Caco-2 (cell line): Measurements from ENCODE around the gene IDH2. TPM values are rescaled to one million over a fixed set of nuclear protein-coding genes. Genes with fewer than 3 reads are reported as not detected.

Experiments
- BruUV-seq: library from RNA; stranded (reverse); fragments of 400-500 nt; replicated peaks from 2 replicates; lab custom pipeline; 2021; lab: Mats Ljungman, UMichigan
- CTCF ChIA-PET: fragments of 300-600 bp; sonication (Branson Sonifier 250); formaldehyde crosslinking; loops from one replicate; lab custom pipeline; 2022; ENCODE audit warnings: antibody characterized with exemption; lab: Charles Lee
- POLR2A ChIA-PET: fragments of 300-600 bp; sonication (Branson Sonifier 250); formaldehyde crosslinking; loops from one replicate; lab custom pipeline; 2022; ENCODE audit warnings: antibody characterized with exemption; lab: Charles Lee
- DNase-seq, 2 experiments: peaks; one replicate each; pipeline versions ENCODE4 v3.0.0 to v3.0.0-alpha.2; 2020 to 2022
- H3K27me3 ChIP-seq: replicated peaks from 2 replicates; pipeline ENCODE4 v1.6.0; 2011; ENCODE audit warnings: low read length; ENCODE audit not compliant: control insufficient read depth, insufficient read depth
- H3K36me3 ChIP-seq: 2 replicates; pipeline ENCODE4 v1.5.1; 2011; ENCODE audit warnings: low read length; ENCODE audit not compliant: control insufficient read depth, insufficient read depth
- H3K4me1 ChIP-seq: fragments of 250-450 bp; sonication (Bioruptor Pico); 2 replicates; pipeline ENCODE4 v1.5.1; 2020; ENCODE audit warnings: mild to moderate bottlenecking
- H3K4me3 ChIP-seq: 2 replicates; pipeline ENCODE4 v1.5.1; 2011; ENCODE audit warnings: low read depth, mild to moderate bottlenecking, control low read depth, low read length
- H3K9me3 ChIP-seq: fragments of 250-450 bp; sonication (Bioruptor Pico); 2 replicates; pipeline ENCODE4 v1.5.1; 2020; ENCODE audit warnings: mild to moderate bottlenecking, moderate library complexity
- H3K27ac Mint-ChIP-seq: one replicate; pipeline ENCODE4 v1.8.0; 2022; ENCODE audit warnings: mixed read lengths; ENCODE audit not compliant: unreplicated experiment
- H3K27me3 Mint-ChIP-seq: one replicate; pipeline ENCODE4 v1.8.0; 2022; ENCODE audit warnings: mixed read lengths; ENCODE audit not compliant: insufficient read depth, unreplicated experiment
- H3K36me3 Mint-ChIP-seq: one replicate; pipeline ENCODE4 v1.8.0; 2022; ENCODE audit warnings: mild to moderate bottlenecking, mixed read lengths; ENCODE audit not compliant: insufficient read depth, unreplicated experiment
- H3K4me1 Mint-ChIP-seq: one replicate; pipeline ENCODE4 v1.8.0; 2022; ENCODE audit warnings: low read depth, mixed read lengths; ENCODE audit not compliant: unreplicated experiment
- H3K4me3 Mint-ChIP-seq: one replicate; pipeline ENCODE4 v1.8.0; 2022; ENCODE audit warnings: mild to moderate bottlenecking, moderate library complexity, mixed read lengths; ENCODE audit not compliant: unreplicated experiment
- H3K9me3 Mint-ChIP-seq: one replicate; pipeline ENCODE4 v1.8.0; 2022; ENCODE audit warnings: mixed read lengths; ENCODE audit not compliant: unreplicated experiment
- CTCF ChIP-seq, 2 experiments: fragments of 200-600 bp in 1 of 2; IDR thresholded peaks; 1 replicate in 1 of 2; 2 replicates in 1 of 2; pipeline versions ENCODE4 v1.5.1 to v1.8.0; 2011 to 2022; ENCODE audit warnings: antibody characterized with exemption in 1 of 2, control low read depth in 1 of 2, inconsistent platforms in 1 of 2, low read depth in 1 of 2, low read length in 1 of 2, mild to moderate bottlenecking in 1 of 2, moderate library complexity in 1 of 2; ENCODE audit not compliant: insufficient read depth in 1 of 2, severe bottlenecking in 1 of 2, unreplicated experiment in 1 of 2
- intact Hi-C: fragments of 100-400 bp; cut with micrococcal nuclease; formaldehyde crosslinking; loops from one replicate; pipeline ENCODE4 v1.10.0; 2022; ENCODE audit not compliant: unreplicated experiment
- total RNA-seq: library from RNA; stranded (reverse); gene quantifications from 2 replicates; pipeline ENCODE4 v1.2.3, GENCODE V29; 2022

The IDH2 gene
- total RNA-seq, 1 experiment from 2014 or later: 28.7 TPM

GRCh38 chr15:90044916-90045371 is 57.3 kb downstream of the IDH2 start:
- BruUV-seq: no TSS peak
- H3K4me3 ChIP-seq: no peak overlapping the region
- no peaks in the 10 kb centered on the region for H3K27me3 Mint-ChIP-seq
- DNase-seq: no peak
- H3K36me3 Mint-ChIP-seq: peaks cover 8% of the 10 kb centered on the region
- no peaks in the 10 kb centered on the region for H3K4me1 ChIP-seq
- no peaks in the 10 kb centered on the region; the same call in none of the 2 replicates for H3K36me3 ChIP-seq
- ChIA-PET CTCF (interaction anchor here (1.0 kb wide), 1 partner anchor 146 kb away, joined by 4 read pairs; no protein-coding TSS in a partner anchor), POLR2A (no interaction called here)
- H3K27me3 ChIP-seq: no peaks in the 10 kb centered on the region
- no peaks in the 10 kb centered on the region for H3K4me1 Mint-ChIP-seq
- no peaks in the 10 kb centered on the region for H3K9me3 Mint-ChIP-seq
- no peak overlapping the region for H3K4me3 Mint-ChIP-seq
- intact Hi-C loops: no loop called here
- H3K27ac Mint-ChIP-seq: no peak overlapping the region
- H3K9me3 ChIP-seq: no peaks in the 10 kb centered on the region
- no peak for TF ChIP-seq CTCF (IDR thresholded peaks at IDR 0.05; ENCODE audit: insufficient read depth in 1 of 2, low read depth in 1 of 2, low read length in 1 of 2, severe bottlenecking in 1 of 2, unreplicated experiment in 1 of 2)

DNA sequence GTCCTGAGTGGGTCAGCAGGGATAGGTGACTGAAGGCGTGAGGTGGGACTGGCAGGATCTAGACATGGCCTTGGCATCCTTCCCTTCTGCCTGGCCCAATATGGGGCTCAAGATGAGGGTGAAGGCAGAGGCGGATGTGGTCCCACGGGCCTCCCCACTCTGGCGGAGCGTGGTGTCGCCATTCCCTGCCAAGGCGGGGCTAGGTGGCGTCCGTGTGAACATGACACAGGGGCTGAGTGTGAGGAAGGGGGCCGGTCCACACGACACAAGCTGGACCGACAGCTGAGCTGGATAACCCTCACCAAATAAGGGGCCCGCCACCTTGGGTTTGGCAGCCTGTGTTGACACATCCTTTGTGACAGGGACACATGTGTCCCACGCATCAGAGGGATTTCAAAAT is 58.1 kb downstream of the IDH2 start:
- no peaks in the 10 kb centered on the region for H3K4me1 ChIP-seq
- Mint-ChIP-seq H3K27ac (no peak overlapping the region), H3K27me3 (no peaks in the 10 kb centered on the region), H3K36me3 (peaks cover 8% of the 10 kb centered on the region), H3K9me3 (no peaks in the 10 kb centered on the region), H3K4me3 (no peak overlapping the region), H3K4me1 (no peaks in the 10 kb centered on the region)
- H3K9me3 ChIP-seq: no peaks in the 10 kb centered on the region
- no peak for DNase-seq
- no peak for TF ChIP-seq CTCF (IDR thresholded peaks at IDR 0.05; ENCODE audit: insufficient read depth in 1 of 2, low read depth in 1 of 2, low read length in 1 of 2, severe bottlenecking in 1 of 2, unreplicated experiment in 1 of 2)
- no peaks in the 10 kb centered on the region; the same call in 1 of the 2 replicates for H3K36me3 ChIP-seq
- POLR2A ChIA-PET: no interaction called here
- H3K27me3 ChIP-seq: no peaks in the 10 kb centered on the region
- CTCF ChIA-PET: no interaction called here
- BruUV-seq: no TSS peak
- intact Hi-C loops: no loop called here
- no peak overlapping the region for H3K4me3 ChIP-seq

DNA sequence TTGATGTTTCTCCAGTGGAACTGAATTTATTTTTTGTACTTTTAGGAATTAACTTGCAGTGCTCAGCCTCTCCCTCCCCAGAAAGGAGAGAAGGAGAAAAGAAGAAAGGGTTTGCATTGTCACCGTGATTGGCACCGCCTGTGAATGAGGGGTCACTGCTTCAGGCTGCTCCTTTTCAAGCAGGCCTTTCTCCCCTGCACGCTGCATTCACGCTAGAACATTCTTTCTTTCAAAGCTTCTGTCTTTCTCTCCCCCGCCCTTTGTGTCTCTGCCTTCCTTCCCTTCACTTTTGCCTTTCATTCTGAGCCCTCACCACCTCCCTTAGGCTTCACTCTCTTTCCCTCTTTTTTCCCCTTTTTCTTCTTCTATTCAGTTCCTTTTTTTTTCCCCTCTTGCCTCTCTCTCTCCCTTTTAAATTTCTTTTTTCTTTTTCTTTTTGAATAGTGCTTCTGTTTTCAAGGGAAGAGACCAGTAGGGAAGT is 58.7 kb downstream of the IDH2 start:
- peaks cover 2% of the 10 kb centered on the region for H3K4me1 Mint-ChIP-seq
- DNase-seq: no peak
- CTCF ChIA-PET: no interaction called here
- H3K27ac Mint-ChIP-seq: no peak overlapping the region
- H3K9me3 ChIP-seq: no peaks in the 10 kb centered on the region
- H3K36me3 ChIP-seq: no peaks in the 10 kb centered on the region; the same call in 1 of the 2 replicates
- H3K4me3 ChIP-seq: no peak overlapping the region
- POLR2A ChIA-PET: no interaction called here
- no peak for TF ChIP-seq CTCF (IDR thresholded peaks at IDR 0.05; ENCODE audit: insufficient read depth in 1 of 2, low read depth in 1 of 2, low read length in 1 of 2, severe bottlenecking in 1 of 2, unreplicated experiment in 1 of 2)
- no TSS peak for BruUV-seq
- H3K36me3 Mint-ChIP-seq: peaks cover 8% of the 10 kb centered on the region
- no peaks in the 10 kb centered on the region for H3K27me3 Mint-ChIP-seq
- no peaks in the 10 kb centered on the region for H3K27me3 ChIP-seq
- H3K4me1 ChIP-seq: no peaks in the 10 kb centered on the region
- H3K4me3 Mint-ChIP-seq: no peak overlapping the region
- intact Hi-C loops: no loop called here
- no peaks in the 10 kb centered on the region for H3K9me3 Mint-ChIP-seq
